Skin epidermis (tissue), 12 donors: ENCODE measurements around the gene BMPER.

ENCODE experiments used
- H3K27ac ChIP-seq, 21 experiments: fragments of 200-600 bp; sonication (generic) in 11 of 21; one replicate each; pipeline ENCODE4 v1.5.0; 2020; ENCODE audit warnings: mild to moderate bottlenecking in 3 of 21, inconsistent platforms in 2 of 21, moderate library complexity in 2 of 21
- H3K4me3 ChIP-seq, 7 experiments: fragments of 200-600 bp; sonication (generic) in 2 of 7; one replicate each; pipeline ENCODE4 v1.5.0; 2020; ENCODE audit warnings: inconsistent platforms in 2 of 7, mild to moderate bottlenecking in 2 of 7, moderate library complexity in 1 of 7

BMPER gene

GRCh38 chr7:33958104-33958503 is 52.8 kb downstream of the BMPER start:
- no peak overlapping the region for H3K4me3 ChIP-seq
- no peak overlapping the region for H3K27ac ChIP-seq

DNA sequence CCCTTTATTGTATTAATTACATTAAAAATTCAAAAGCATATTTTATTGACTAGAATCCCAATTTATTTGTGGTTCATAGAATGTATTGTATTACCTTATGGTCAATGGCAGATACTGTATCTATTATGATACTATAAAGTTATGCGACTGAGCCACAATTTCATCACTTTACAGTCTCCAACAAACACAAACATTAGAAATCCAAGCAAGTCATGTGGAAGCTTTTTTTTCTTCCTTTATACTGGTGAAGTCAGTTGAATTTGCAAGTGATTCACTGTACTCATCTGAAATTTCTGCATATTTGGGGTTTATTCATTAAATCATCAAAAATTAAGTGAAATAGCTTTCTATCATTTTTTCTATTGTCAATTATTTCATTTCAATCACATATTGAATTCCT is 54.3 kb downstream of the BMPER start:
- H3K4me3 ChIP-seq, result no peak overlapping the region
- no peak overlapping the region for H3K27ac ChIP-seq

GRCh38 chr7:33961948-33962347 is 56.6 kb downstream of the BMPER start:
- no peak overlapping the region for H3K27ac ChIP-seq
- H3K4me3 ChIP-seq, result no peak overlapping the region

DNA sequence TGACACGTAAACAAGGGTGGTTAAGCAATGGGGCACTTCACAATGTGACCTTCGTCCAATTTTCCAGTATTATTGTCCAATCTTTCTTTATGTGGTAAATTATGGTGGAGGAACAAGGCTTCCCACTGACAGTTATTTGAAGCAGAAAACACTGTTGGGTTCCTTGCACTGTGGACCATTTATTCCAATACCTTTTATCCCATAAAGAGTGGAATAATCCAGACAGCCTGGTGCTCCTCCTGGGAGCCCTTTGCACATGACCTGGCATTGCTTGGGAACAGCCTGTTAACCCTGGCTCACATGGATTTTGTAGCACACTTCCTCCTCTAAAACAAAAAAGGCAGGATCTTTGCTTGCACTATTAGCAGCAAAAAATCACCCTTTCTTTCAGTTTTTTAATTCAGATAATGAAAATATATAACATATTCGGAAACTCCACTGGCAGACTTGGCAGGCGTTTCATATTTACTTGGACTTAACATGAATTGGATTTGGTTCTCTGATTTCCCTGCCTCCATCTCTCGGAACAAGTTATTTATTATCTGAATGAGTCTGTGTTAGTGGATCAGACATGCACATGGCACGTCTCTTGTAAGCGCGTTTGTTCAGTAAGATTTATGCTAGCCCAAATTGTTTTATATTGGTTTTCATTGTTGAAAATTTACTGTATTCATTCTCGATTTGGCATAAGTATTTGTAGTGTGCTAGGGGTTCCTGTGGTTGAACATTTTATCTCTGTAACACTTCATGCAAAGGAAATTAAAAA is 59.3 kb downstream of the BMPER start:
- no peak overlapping the region for H3K27ac ChIP-seq
- H3K4me3 ChIP-seq, result no peak overlapping the region

DNA sequence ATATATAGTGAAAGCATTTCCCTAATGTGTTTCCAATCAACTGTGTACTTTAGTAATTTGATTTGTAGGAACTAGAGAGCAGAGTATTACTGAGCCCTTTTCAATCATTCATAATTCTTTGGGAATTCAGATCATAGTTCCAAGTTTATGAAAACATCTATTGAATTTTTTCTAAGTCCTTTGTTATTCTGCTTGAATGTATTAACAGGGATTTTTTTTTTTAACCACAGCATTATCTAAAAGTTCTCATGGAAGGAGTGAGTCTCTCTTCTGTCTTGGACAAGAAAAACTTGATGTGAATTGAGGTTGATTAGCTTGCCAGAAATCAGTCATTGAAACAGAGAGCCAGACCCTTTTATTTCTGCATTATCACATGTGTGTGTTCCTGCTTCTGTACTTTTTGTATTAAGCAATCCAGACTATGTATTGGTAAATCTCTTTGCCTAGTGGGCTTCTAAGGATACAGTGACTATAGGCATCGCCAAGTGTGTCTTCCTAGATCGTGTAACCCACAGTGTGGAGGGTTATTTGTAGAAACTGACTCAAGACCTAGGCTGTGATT is 59.9 kb downstream of the BMPER start:
- Histone ChIP-seq H3K4me3 (no peak overlapping the region), H3K27ac (no peak overlapping the region)

- H3K4me3 ChIP-seq, result no peak overlapping the region
- H3K27ac ChIP-seq, result no peak overlapping the region
Observed at GRCh38 chr7:33968591-33968990, 63.3 kb downstream of the BMPER start.

DNA sequence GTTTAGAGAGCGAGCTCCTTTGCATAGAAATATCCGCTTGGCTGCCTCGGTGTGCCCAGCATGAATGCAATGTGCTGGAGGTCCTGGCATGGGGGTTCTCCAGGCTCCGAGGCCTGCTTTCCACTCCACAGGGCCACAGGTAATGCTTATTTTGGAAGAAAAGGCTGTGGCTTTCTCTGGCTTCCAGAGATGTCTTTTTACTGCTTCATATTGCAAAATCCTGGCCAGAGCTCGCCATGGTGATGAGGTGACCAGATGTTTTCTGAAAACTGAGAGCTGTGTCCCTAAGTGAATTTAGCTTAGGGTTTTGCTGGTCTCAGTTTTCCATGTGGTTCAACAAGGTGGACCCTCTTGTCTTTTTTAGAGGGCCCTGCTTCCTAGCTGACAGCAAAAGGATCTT is 65.2 kb downstream of the BMPER start:
- no peak overlapping the region for H3K27ac ChIP-seq
- no peak overlapping the region for H3K4me3 ChIP-seq

DNA sequence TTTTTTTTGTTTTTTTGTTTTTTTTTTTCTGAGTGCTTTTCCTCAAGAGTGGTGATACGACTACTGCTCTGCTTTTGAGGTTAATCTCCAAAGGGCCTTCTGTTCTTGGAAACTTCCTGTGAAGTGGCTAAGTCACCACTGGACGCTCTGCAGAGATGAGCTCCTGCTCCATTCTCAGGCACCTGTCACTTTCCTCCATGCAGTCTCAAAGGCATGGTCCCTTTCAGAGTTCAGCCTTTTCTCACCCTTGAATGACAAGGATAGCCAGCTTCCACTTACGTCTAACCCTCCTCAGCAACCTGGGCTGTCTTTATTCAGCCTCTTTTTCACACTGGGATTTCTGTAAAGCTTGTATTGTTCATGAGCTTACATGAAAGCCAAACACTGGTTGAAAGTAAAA is 65.8 kb downstream of the BMPER start:
- H3K4me3 ChIP-seq, result no peak overlapping the region
- H3K27ac ChIP-seq, result no peak overlapping the region

GRCh38 chr7:33973231-33974015 is 68.1 kb downstream of the BMPER start:
- no peak overlapping the region for H3K27ac ChIP-seq
- no peak overlapping the region for H3K4me3 ChIP-seq

GRCh38 chr7:33979300-33979806 is 74.0 kb downstream of the BMPER start:
- no peak overlapping the region for H3K4me3 ChIP-seq

GRCh38 chr7:33979807-33980355 is 74.5 kb downstream of the BMPER start:
- H3K27ac ChIP-seq, result no peak overlapping the region
- H3K4me3 ChIP-seq, result no peak overlapping the region

More at GRCh38 chr7:33979300-33979806, 74.0 kb downstream of the BMPER start:
- H3K27ac ChIP-seq, result no peak overlapping the region

- peak overlapping the region in 1 of 21 experiments; percentile 23 for H3K27ac ChIP-seq
- H3K4me3 ChIP-seq, result no peak overlapping the region
Observed at GRCh38 chr7:33981226-33981625, 75.9 kb downstream of the BMPER start.

- H3K4me3 ChIP-seq, result no peak overlapping the region
- no peak overlapping the region for H3K27ac ChIP-seq
Observed at GRCh38 chr7:33981671-33982424, 76.5 kb downstream of the BMPER start.

DNA sequence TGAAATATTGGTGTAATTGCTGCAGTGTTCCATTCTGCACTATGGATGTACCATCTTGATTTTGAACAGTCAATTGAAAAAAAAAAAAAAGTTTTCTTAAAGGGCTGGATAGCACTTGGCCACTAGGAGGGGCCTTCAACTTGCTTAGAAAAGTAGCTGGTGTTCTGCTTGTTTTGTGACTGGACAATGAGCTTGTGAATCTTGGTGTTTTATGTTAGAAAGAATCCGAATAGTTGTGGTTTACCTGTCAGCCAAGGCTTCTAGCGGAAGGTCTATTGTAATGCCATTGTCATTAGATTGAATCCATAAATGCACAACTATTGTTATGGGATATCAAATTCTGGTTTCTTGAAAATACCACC is 77.1 kb downstream of the BMPER start:
- Histone ChIP-seq H3K27ac (no peak overlapping the region), H3K4me3 (no peak overlapping the region)

GRCh38 chr7:33986451-33986850 is 81.1 kb downstream of the BMPER start:
- Histone ChIP-seq H3K27ac (peak overlapping the region in 2 of 21 experiments; percentile 69 to 74), H3K4me3 (no peak overlapping the region)

- Histone ChIP-seq H3K4me3 (no peak overlapping the region), H3K27ac (peak overlapping the region in 6 of 21 experiments; percentile 4 to 74 (median 60))
Observed at GRCh38 chr7:33986951-33987947, 81.9 kb downstream of the BMPER start.

- Histone ChIP-seq H3K27ac (no peak overlapping the region), H3K4me3 (no peak overlapping the region)
Observed at GRCh38 chr7:33996899-33997298, 91.6 kb downstream of the BMPER start.

GRCh38 chr7:33998476-33998875 is 93.1 kb downstream of the BMPER start:
- no peak overlapping the region for H3K27ac ChIP-seq

More at GRCh38 chr7:33998476-33998875, 93.1 kb downstream of the BMPER start:
- H3K4me3 ChIP-seq, result no peak overlapping the region
